Measurements from ENCODE around the gene ENC1. TPM values are rescaled to one million over a fixed set of nuclear protein-coding genes. Genes with fewer than 3 reads are reported as not detected.

The ENC1 gene
- polyA plus RNA-seq, 2 of the 4 experiments (the other 2 are of a cell fraction) = 17.0 to 20.0 TPM

DNA sequence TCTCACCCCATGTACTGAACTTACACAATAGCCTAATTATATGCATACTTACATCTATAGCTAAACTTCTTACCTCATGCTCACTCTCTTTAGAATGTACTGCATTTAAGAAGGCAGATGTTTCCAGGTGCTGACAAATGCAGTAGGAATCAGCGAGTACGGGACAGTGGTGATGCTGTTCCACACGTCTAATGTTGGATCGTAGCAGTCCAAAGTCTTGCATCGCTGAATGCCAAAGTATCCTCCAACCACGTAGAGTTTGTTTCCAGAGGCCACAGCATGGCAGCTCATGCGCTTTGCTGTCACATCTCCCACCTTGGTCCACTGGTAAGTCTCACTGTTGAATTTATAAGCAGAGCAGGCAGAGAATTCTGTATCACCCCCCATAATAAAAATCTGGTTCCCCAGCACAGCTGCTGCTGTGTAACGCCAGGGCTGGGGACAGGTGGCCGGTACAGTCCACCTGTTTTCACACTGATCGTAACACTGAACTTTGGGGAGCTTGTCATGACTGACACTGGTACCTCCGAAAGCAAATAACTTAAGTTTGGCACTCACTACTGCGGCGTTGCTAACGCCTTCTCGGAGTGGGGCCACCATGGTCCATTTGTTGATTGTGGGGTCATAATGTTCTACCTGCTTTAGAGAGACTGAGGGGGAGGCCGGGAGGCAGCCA, 5.8 kb downstream of the ENC1 start:
- 96% methylated on average over 16 of the region's 16 CpGs for WGBS (ENCODE audit: missing lambda C conversion rate)
- no peaks in the 10 kb centered on the region for H3K9me3 ChIP-seq
- CTCF ChIA-PET = interaction anchor here (1.7 to 2.8 kb wide), 2 partner anchors 7 to 733 kb away, joined by 4 to 14 read pairs; no protein-coding TSS in a partner anchor
- H3K4me2 ChIP-seq = no peak overlapping the region
- POLR2A ChIA-PET = interaction anchor here (1.3 kb wide), 1 partner anchor 91 kb away, joined by 5 read pairs; no protein-coding TSS in a partner anchor
- ATAC-seq (no peak), FAIRE-seq (no peak), DNase-seq (ENCODE audit: low read depth in 1 of 2, low spot score in 1 of 2) (no peak)
- no peak overlapping the region for H3K4me3 ChIP-seq
- H3K27ac ChIP-seq = peak overlapping the region in 1 of 2 experiments; percentile 88; a peak in 2 of 6 replicates
- H3K4me1 ChIP-seq = peaks cover 69% of the 10 kb centered on the region
- TF ChIP-seq JUN (IDR thresholded peaks at IDR 0.05) (no peak), ZFP36 (IDR thresholded peaks at IDR 0.05; ENCODE audit: borderline replicate concordance, partially characterized antibody) (no peak), POLR2AphosphoS2 (conservative IDR thresholded peaks at IDR 0.05; ENCODE audit: low read length) (no peak), HOXB5 (CRISPR knock-in tag; IDR thresholded peaks at IDR 0.05) (no peak), MAFK (IDR thresholded peaks at IDR 0.05; ENCODE audit: partially characterized antibody) (no peak), ZNF302 (CRISPR knock-in tag; IDR thresholded peaks at IDR 0.05) (no peak), NPAS2 (CRISPR knock-in tag; IDR thresholded peaks at IDR 0.05; ENCODE audit: borderline replicate concordance) (no peak), SMC3 (IDR thresholded peaks at IDR 0.05) (no peak), ESRRA (IDR thresholded peaks at IDR 0.05; ENCODE audit: borderline replicate concordance, low read length) (no peak), PHF8 (IDR thresholded peaks at IDR 0.05; ENCODE audit: borderline replicate concordance, low read depth) (no peak), EHMT2 (IDR thresholded peaks at IDR 0.05; ENCODE audit: low read depth) (no peak), ZSCAN20 (CRISPR knock-in tag; IDR thresholded peaks at IDR 0.05) (no peak), RARB (CRISPR knock-in tag; IDR thresholded peaks at IDR 0.05) (no peak), FOXS1 (CRISPR knock-in tag; IDR thresholded peaks at IDR 0.05) (no peak)
- TF ChIP-seq, protein P1, sequence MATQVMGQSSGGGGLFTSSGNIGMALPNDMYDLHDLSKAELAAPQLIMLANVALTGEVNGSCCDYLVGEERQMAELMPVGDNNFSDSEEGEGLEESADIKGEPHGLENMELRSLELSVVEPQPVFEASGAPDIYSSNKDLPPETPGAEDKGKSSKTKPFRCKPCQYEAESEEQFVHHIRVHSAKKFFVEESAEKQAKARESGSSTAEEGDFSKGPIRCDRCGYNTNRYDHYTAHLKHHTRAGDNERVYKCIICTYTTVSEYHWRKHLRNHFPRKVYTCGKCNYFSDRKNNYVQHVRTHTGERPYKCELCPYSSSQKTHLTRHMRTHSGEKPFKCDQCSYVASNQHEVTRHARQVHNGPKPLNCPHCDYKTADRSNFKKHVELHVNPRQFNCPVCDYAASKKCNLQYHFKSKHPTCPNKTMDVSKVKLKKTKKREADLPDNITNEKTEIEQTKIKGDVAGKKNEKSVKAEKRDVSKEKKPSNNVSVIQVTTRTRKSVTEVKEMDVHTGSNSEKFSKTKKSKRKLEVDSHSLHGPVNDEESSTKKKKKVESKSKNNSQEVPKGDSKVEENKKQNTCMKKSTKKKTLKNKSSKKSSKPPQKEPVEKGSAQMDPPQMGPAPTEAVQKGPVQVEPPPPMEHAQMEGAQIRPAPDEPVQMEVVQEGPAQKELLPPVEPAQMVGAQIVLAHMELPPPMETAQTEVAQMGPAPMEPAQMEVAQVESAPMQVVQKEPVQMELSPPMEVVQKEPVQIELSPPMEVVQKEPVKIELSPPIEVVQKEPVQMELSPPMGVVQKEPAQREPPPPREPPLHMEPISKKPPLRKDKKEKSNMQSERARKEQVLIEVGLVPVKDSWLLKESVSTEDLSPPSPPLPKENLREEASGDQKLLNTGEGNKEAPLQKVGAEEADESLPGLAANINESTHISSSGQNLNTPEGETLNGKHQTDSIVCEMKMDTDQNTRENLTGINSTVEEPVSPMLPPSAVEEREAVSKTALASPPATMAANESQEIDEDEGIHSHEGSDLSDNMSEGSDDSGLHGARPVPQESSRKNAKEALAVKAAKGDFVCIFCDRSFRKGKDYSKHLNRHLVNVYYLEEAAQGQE (IDR thresholded peaks at IDR 0.05) = no peak
- TF ChIP-seq, protein P2, sequence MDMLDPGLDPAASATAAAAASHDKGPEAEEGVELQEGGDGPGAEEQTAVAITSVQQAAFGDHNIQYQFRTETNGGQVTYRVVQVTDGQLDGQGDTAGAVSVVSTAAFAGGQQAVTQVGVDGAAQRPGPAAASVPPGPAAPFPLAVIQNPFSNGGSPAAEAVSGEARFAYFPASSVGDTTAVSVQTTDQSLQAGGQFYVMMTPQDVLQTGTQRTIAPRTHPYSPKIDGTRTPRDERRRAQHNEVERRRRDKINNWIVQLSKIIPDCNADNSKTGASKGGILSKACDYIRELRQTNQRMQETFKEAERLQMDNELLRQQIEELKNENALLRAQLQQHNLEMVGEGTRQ (IDR thresholded peaks at IDR 0.05) = no peak
- TF ChIP-seq, protein P3, sequence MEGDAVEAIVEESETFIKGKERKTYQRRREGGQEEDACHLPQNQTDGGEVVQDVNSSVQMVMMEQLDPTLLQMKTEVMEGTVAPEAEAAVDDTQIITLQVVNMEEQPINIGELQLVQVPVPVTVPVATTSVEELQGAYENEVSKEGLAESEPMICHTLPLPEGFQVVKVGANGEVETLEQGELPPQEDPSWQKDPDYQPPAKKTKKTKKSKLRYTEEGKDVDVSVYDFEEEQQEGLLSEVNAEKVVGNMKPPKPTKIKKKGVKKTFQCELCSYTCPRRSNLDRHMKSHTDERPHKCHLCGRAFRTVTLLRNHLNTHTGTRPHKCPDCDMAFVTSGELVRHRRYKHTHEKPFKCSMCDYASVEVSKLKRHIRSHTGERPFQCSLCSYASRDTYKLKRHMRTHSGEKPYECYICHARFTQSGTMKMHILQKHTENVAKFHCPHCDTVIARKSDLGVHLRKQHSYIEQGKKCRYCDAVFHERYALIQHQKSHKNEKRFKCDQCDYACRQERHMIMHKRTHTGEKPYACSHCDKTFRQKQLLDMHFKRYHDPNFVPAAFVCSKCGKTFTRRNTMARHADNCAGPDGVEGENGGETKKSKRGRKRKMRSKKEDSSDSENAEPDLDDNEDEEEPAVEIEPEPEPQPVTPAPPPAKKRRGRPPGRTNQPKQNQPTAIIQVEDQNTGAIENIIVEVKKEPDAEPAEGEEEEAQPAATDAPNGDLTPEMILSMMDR (IDR thresholded peaks at IDR 0.05) = no peak
- TF ChIP-seq, protein P4, sequence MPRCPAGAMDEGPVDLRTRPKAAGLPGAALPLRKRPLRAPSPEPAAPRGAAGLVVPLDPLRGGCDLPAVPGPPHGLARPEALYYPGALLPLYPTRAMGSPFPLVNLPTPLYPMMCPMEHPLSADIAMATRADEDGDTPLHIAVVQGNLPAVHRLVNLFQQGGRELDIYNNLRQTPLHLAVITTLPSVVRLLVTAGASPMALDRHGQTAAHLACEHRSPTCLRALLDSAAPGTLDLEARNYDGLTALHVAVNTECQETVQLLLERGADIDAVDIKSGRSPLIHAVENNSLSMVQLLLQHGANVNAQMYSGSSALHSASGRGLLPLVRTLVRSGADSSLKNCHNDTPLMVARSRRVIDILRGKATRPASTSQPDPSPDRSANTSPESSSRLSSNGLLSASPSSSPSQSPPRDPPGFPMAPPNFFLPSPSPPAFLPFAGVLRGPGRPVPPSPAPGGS (IDR thresholded peaks at IDR 0.05) = no peak

Measured in A549 (cell line).